T47D (cell line): ENCODE measurements around the gene MAP3K21.

ENCODE experiments used
- DNase-seq, 2 experiments: peaks; one replicate each; pipeline versions ENCODE4 v3.0.0 to v3.0.0-alpha.2; 2011 to 2012; ENCODE audit warnings: low read depth in 1 of 2, low spot score in 1 of 2
- JUND ChIP-seq: IDR thresholded peaks from 2 replicates; pipeline ENCODE4 v1.6.1; 2012; ENCODE audit warnings: low read depth
- in situ Hi-C: cut with HindIII; loops from 2 replicates; pipeline ENCODE4 v1.10.0; 2016; ENCODE audit warnings: low sequenced_read_pairs, low pct_unique_long_range_greater_than_20kb

The MAP3K21 gene

GRCh38 chr1:233410906-233411305 lies 83.4 kb downstream of the MAP3K21 start:
- TF ChIP-seq JUND, result no peak
- no peak for DNase-seq
- in situ Hi-C loops, result no loop called here

GRCh38 chr1:233412812-233413211 lies 85.3 kb downstream of the MAP3K21 start:
- TF ChIP-seq JUND, result no peak
- no peak for DNase-seq
- in situ Hi-C loops, result no loop called here

GRCh38 chr1:233421293-233421692 lies 93.8 kb downstream of the MAP3K21 start:
- no peak for TF ChIP-seq JUND
- in situ Hi-C loops, result no loop called here
- no peak for DNase-seq

GRCh38 chr1:233424779-233425178 lies 97.3 kb downstream of the MAP3K21 start:
- no peak for TF ChIP-seq JUND
- in situ Hi-C loops, result no loop called here
- DNase-seq, result peak in 1 of 2 experiments; percentile 16

- in situ Hi-C loops, result no loop called here
- no peak for DNase-seq
- no peak for TF ChIP-seq JUND
Measured at GRCh38 chr1:233427907-233428306, 100.4 kb downstream of the MAP3K21 start.

GRCh38 chr1:233431753-233432403 lies 104.4 kb downstream of the MAP3K21 start:
- no peak for DNase-seq
- TF ChIP-seq JUND, result no peak
- in situ Hi-C loops, result no loop called here

GRCh38 chr1:233432916-233433315 lies 105.4 kb downstream of the MAP3K21 start:
- in situ Hi-C loops, result no loop called here
- DNase-seq, result no peak
- TF ChIP-seq JUND, result no peak

GRCh38 chr1:233433436-233434210 lies 106.1 kb downstream of the MAP3K21 start:
- DNase-seq, result no peak
- in situ Hi-C loops, result no loop called here
- no peak for TF ChIP-seq JUND
